Panc1 (cell line): Measurements from ENCODE around the gene CERT1. TPM values are rescaled to one million over a fixed set of nuclear protein-coding genes. Genes with fewer than 3 reads are reported as not detected.

Experiments used
- ATAC-seq: fragments of 200-7000 bp; cut with Tn5 transposase; 2 replicates; pipeline ENCODE4 v1.9.1; 2020; ENCODE audit warnings: mild to moderate bottlenecking, moderate library complexity
- BruUV-seq: library from RNA; stranded (reverse); fragments of 400-500 nt; replicated peaks from 2 replicates; lab custom pipeline; 2021; lab: Mats Ljungman, UMichigan
- CTCF ChIA-PET: fragments of 300-600 bp; sonication (Branson Sonifier 250); formaldehyde crosslinking; loops from one replicate; lab custom pipeline; 2022; ENCODE audit warnings: antibody characterized with exemption; lab: Charles Lee
- POLR2A ChIA-PET: fragments of 300-600 bp; sonication (Branson Sonifier 250); formaldehyde crosslinking; loops from one replicate; lab custom pipeline; 2022; ENCODE audit warnings: antibody characterized with exemption; lab: Charles Lee
- DNase-seq: peaks from one replicate; pipeline ENCODE4 v3.0.0-alpha.2; 2010; ENCODE audit warnings: low read depth, low spot score
- H3K27ac ChIP-seq: 2 replicates; pipeline ENCODE4 v1.5.1; 2011; ENCODE audit warnings: mild to moderate bottlenecking, low read length, inconsistent platforms
- H3K27me3 ChIP-seq: fragments of 200-500 bp; sonication (Bioruptor generic); 2 replicates; pipeline ENCODE4 v1.6.0; 2014; ENCODE audit warnings: low read length, inconsistent platforms; ENCODE audit not compliant: control insufficient read depth, insufficient read depth
- H3K36me3 ChIP-seq: fragments of 200-500 bp; sonication (Bioruptor generic); 2 replicates; pipeline ENCODE4 v1.5.1; 2014; ENCODE audit warnings: inconsistent platforms, mild to moderate bottlenecking, low read length, moderate library complexity; ENCODE audit not compliant: control insufficient read depth, insufficient read depth
- H3K4me1 ChIP-seq: 2 replicates; pipeline ENCODE4 v1.5.1; 2011; ENCODE audit warnings: inconsistent platforms, mild to moderate bottlenecking, low read length, moderate library complexity; ENCODE audit not compliant: control insufficient read depth, insufficient read depth
- H3K4me3 ChIP-seq, 2 experiments: 2 replicates each; pipeline ENCODE4 v1.5.1; 2011 to 2012; ENCODE audit warnings: low read depth in 2 of 2, low read length in 2 of 2, mild to moderate bottlenecking in 2 of 2, inconsistent platforms in 1 of 2, moderate library complexity in 1 of 2
- H3K9me3 ChIP-seq: fragments of 200-500 bp; sonication (Bioruptor generic); 2 replicates; pipeline ENCODE4 v1.5.1; 2014; ENCODE audit warnings: low read depth, mild to moderate bottlenecking, inconsistent platforms, low read length, moderate library complexity; ENCODE audit not compliant: control insufficient read depth, insufficient read depth
- CTCF ChIP-seq: fragments of 450-650 bp; IDR thresholded peaks from 2 replicates; pipeline ENCODE4 v1.5.1; 2017; ENCODE audit warnings: mild to moderate bottlenecking
- POLR2AphosphoS5 ChIP-seq: IDR thresholded peaks from 2 replicates; pipeline ENCODE4 v1.6.1; 2012; ENCODE audit warnings: mild to moderate bottlenecking, low read depth, low read length, moderate library complexity
- REST ChIP-seq, 2 experiments: IDR thresholded peaks; 2 replicates each; pipeline ENCODE4 v1.6.1; 2011 to 2012; ENCODE audit warnings: low read depth in 2 of 2, control low read depth in 1 of 2, low read length in 1 of 2, mild to moderate bottlenecking in 1 of 2, moderate library complexity in 1 of 2; ENCODE audit not compliant: insufficient read depth in 1 of 2
- SIN3A ChIP-seq: IDR thresholded peaks from 2 replicates; pipeline ENCODE4 v1.6.1; 2012; ENCODE audit warnings: low read depth, mild to moderate bottlenecking, low read length, moderate library complexity, borderline replicate concordance; ENCODE audit not compliant: insufficient read depth
- TCF7L2 ChIP-seq: IDR thresholded peaks from 2 replicates; pipeline ENCODE4 v1.6.1; 2011; ENCODE audit warnings: mild to moderate bottlenecking, low read depth, low read length, inconsistent platforms
- in situ Hi-C: cut with HindIII; loops from 2 replicates; pipeline ENCODE4 v1.10.0; 2016; ENCODE audit warnings: low sequenced_read_pairs, low pct_unique_long_range_greater_than_20kb
- intact Hi-C: fragments of 100-400 bp; cut with micrococcal nuclease; formaldehyde crosslinking; loops from one replicate; pipeline ENCODE4 v1.10.0; 2022; ENCODE audit not compliant: unreplicated experiment
- total RNA-seq: library from RNA; stranded (reverse); gene quantifications from one replicate; pipeline ENCODE4 v1.2.1, GENCODE V29; 2021; ENCODE audit not compliant: unreplicated experiment

Gene CERT1
- total RNA-seq, 1 experiment from 2014 or later, result 26.7 TPM

GRCh38 chr5:75351139-75351926, 160.1 kb downstream of the CERT1 start:
- no TSS peak for BruUV-seq
- ChIA-PET POLR2A (interaction anchor here (1.5 kb wide), 1 partner anchor 14 kb away, joined by 5 read pairs; the partner anchor contains the start of gene HMGCR), CTCF (interaction anchor here (0.6 kb wide), 1 partner anchor 380 kb away, joined by 3 read pairs; no protein-coding TSS in a partner anchor)
- ATAC-seq (no peak), DNase-seq (no peak)
- intact Hi-C loops, result no loop called here
- H3K36me3 ChIP-seq, result peaks cover 77% of the 10 kb centered on the region
- in situ Hi-C loops, result no loop called here
- no peaks in the 10 kb centered on the region for H3K27me3 ChIP-seq
- H3K27ac ChIP-seq, result no peak overlapping the region
- no peak overlapping the region for H3K4me3 ChIP-seq
- H3K4me1 ChIP-seq, result no peaks in the 10 kb centered on the region
- TF ChIP-seq CTCF (no peak), SIN3A (no peak), TCF7L2 (no peak), POLR2AphosphoS5 (no peak)
- H3K9me3 ChIP-seq, result no peaks in the 10 kb centered on the region

GRCh38 chr5:75349663-75350062, 161.8 kb downstream of the CERT1 start:
- ChIA-PET POLR2A (interaction anchor here (1.2 kb wide), 1 partner anchor 8 kb away, joined by 5 read pairs; no protein-coding TSS in a partner anchor), CTCF (no interaction called here)
- in situ Hi-C loops, result no loop called here

More at GRCh38 chr5:75349663-75350062, 161.8 kb downstream of the CERT1 start:
- Histone ChIP-seq H3K9me3 (no peaks in the 10 kb centered on the region), H3K4me3 (no peak overlapping the region), H3K27ac (no peak overlapping the region), H3K4me1 (no peaks in the 10 kb centered on the region), H3K27me3 (no peaks in the 10 kb centered on the region), H3K36me3 (peaks cover 77% of the 10 kb centered on the region)
- ATAC-seq, result no peak
- TF ChIP-seq CTCF, result no peak
- TF ChIP-seq REST (IDR thresholded peaks at IDR 0.05; ENCODE audit: insufficient read depth in 1 of 2, low read depth in 2 of 2, low read length in 1 of 2), result no peak
- no peak for TF ChIP-seq TCF7L2
- TF ChIP-seq SIN3A, result no peak
- no peak for TF ChIP-seq POLR2AphosphoS5
- BruUV-seq, result no TSS peak
- no peak for DNase-seq
- intact Hi-C loops, result no loop called here
